HG03139 (cell line): ENCODE measurements around the gene NCAPD3.
"Not testable (repeated sequence)": the region's sequence is repeated elsewhere in the genome, so short reads cannot be mapped to it uniquely, and the experiment has no call there.

Experiments
- ATAC-seq: cut with Tn5 transposase; IDR thresholded peaks from one replicate; pipeline ENCODE4 v1.9.1; 2021; ENCODE audit not compliant: unreplicated experiment

NCAPD3 gene

GRCh38 chr11:134230339-134230738, 6.6 kb upstream of the NCAPD3 start:
- ATAC-seq = no peak

DNA sequence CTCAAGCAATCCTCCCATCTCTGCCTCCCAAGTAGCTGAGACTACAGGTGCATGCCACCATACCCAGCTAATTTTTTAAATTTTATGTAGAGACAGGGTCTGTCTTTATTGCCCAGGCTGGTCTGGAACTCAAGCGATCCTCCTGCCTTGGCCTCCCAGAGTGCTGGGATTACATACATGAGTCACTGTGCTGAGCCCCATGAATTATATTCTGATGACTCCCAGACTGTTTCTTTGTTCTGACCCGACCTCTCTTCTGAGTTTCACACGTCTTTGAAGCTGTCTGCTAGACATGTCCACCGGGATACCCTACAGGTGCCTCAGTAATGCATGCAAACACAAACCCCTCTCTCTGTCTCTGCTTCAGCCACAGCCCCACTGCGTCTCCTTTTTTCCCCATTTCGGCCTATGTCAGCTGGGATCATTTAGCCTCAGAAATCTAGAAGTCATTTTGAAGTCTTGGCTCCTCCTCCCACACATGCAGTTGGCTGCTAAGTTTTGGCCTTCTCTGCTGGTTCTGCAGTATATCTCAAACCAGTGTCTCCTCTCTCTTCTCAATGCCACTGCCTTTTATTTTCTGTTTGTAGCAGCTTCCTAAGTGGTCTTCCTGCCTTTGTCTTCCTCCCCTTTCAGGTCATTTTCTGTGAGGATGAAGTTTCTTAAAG, 5.5 kb upstream of the NCAPD3 start:
- no peak for ATAC-seq

DNA sequence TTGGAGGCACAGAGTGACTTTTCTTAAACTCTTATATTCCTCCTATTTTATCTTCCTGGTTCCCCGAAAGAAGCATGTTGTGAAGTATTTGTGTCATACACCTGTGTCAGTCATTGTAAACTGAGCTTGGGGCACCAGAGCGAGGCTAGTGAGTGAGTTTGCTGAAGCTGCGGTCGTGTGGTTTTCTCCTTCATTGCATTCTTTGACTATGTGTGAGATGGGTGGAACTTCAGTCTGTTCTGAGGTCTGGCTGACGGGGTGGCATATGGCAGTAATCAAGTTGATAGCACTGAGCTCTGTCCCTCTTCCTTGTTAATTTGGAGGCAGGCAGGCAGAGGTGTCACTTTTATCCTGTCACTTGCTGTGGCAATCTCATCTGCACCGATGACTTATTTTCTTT, 4.9 kb upstream of the NCAPD3 start:
- ATAC-seq = peak; percentile 54

DNA sequence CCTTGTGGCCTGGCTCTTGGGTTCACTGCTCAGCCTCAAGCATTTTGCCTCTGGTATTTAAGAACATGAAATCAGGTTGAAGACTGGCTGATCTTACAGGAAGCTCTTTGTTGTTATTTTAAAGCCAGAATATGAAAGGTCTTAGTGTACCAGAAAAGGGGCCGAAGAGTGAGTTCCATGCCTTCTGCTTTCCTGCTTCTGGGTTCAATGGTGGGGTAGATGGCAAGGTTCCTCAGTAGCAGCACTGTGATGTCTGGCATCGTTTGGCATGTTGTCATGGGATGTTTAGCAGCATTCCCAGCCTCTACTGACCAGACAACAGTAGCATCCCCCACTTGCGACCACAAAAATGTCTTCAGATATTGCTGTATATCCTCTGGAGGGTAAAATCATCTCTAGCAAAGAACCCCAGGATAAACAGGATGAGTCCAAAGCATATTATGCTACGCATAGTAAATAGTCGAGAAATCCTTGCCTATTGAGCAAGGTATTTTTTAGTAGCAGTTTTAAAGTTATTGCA, 3.1 kb upstream of the NCAPD3 start:
- no peak for ATAC-seq

DNA sequence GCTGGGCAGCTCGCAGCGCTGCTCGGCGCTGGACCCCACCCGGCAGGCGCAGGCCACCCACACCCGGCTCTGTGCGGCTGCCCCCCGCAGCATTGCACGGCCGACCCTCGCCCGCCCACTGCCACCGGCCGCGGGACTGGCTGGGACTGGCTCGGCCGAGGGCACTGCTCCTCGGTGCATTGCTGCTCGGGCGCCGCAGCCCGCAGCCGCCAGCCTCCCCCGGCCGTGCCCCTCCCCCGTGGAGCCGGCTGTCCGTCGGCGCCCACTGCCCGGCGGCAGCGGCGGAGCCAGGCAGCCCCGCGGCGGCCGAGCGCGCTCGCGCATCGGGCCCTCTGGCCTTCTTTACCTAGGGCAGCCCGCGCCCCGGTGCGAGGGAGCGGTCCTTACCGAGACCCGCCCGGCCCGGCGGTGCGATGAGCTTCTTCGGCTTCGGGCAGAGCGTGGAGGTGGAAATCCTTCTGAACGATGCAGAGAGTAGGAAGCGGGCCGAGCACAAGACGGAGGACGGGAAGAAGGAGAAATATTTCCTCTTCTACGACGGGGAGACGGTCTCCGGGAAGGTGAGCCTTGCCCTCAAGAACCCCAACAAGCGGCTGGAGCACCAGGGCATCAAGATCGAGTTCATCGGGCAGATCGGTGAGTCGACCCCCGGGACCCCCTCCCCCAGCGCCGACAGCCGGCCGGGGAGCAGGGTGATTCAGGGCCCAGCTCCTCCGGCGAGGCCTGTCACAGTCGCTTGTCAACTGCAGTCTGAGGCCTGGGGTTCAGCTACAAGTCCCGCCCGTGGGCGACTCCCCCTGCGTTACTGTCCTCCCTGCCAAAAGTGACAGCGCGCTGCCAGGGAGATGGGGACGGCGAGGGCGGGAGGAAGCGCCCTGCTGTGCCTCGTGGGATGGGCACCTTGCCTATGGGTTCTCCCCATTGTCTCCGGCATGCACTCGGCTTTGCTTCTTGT, 1.2 kb upstream of the NCAPD3 start:
- ATAC-seq = peak; percentile 18

GRCh38 chr11:134223121-134223520, 646 bp downstream of the NCAPD3 start:
- no peak for ATAC-seq

DNA sequence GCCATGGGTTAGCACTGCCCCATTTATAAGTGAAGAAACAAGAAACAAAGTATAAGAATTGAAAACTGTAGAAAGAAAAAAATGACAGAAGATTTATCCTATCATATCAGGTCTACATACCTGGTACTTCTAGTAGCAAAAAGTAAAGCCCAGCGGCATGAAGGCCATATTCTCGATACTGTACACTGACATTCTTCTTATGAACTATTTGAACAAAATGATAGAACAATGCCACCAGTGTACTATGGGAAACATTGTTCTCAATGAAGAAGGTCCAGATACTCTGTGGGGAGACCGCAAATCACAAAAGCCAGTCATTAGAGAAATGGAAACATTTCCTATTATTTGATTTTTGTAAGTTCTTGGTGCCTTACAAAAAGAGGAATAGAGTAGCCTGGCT, 7.0 kb downstream of the NCAPD3 start:
- ATAC-seq = no peak

DNA sequence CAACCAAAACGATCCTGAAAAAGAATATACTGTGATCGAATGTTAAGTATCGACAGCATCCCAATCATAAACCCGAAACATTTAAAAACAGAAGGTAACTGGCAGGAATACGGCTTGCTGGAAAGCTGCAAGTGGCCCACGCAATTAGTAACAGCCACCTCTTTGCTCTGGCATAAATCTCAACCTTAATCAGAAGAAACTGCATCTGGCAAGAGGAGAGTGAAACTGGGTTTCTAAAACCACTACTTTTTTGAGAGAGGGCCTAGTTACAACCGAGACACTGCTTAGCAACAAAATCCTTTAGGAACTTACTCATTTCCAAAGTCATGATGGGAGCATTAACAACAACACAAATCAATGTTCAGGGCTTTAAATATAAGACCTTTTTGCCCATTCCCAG, 7.9 kb downstream of the NCAPD3 start:
- ATAC-seq = no peak

- no peak for ATAC-seq
Observed at GRCh38 chr11:134207538-134208239, 16.1 kb downstream of the NCAPD3 start.

DNA sequence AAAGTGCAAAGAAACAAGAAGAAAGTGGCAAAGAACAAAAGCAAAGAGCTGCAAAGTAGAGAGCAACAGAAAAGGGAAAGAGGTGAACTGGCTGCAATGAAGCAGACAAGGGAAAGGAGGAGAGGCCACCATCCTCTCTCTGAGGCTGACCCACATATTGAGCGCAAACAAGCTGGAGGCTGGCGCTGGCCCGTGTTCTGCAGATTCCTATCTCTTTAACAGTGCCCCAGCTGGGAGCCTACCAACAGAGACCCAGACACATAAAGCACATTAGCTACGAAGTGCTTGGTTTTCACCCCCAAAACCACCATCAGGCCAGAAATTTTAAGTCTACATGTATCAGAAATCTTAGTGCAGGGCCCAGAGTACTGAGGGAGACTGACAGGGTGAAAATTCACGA, 17.6 kb downstream of the NCAPD3 start:
- no peak for ATAC-seq

DNA sequence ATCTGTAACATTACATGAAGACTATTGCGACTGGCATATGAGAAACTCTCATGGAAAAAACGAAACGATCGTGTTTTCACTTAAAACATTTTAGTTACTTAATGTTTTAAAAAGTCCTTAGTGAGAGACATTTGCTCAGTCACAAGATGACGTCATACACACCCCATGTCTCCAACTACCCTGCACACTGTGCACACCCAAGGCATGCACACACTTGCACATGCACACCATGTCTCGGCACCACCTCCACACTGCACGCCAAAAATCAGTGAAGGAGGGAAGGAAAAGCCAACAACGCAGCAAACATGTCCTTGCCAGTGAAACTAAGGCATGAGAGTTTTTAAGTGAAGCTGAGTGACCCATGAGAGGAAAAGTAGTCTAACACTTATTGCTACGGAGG, 18.0 kb downstream of the NCAPD3 start:
- no peak for ATAC-seq

GRCh38 chr11:134202661-134203060, 21.1 kb downstream of the NCAPD3 start:
- no peak for ATAC-seq

DNA sequence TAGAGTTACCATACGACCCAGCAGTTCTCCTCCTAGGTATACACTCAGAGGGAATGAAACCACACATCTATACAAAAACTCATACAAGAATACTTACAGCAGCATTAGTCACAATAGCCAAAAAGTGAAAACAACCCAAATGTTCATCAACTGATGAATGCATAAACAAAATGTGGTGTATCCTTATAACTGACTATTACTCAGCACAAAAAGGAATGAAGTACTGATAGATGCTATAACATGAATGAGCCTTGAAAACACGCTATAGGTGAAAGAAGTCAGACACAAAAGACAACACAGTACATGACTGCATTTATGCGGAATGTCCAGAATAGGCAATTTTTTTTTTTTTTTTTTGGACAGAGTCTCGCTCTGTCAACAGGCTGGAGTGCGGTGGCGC, 23.1 kb downstream of the NCAPD3 start:
- ATAC-seq = no peak

GRCh38 chr11:134199531-134199930, 24.2 kb downstream of the NCAPD3 start:
- no peak for ATAC-seq

DNA sequence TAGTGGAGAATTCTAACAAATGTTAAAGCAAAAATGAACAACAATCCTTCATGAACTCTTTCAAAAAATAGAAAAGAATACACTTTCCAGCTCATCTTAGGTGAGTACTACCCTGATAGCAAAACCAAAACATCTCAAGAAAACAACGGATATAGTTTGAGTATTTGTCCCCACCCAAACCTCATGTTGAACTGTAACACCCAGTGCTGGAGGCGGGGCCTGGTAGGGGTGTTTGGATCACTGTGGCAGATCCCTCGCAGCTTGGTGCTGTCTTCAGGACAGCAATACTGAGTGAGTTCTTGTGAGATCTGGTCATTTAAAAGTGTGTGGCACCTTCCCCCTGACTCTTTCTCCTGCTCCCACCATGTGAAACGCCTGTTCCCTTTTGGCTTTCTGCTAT, 27.0 kb downstream of the NCAPD3 start:
- ATAC-seq = no peak

GRCh38 chr11:134188092-134188491, 35.7 kb downstream of the NCAPD3 start:
- ATAC-seq = not testable (repeated sequence)

DNA sequence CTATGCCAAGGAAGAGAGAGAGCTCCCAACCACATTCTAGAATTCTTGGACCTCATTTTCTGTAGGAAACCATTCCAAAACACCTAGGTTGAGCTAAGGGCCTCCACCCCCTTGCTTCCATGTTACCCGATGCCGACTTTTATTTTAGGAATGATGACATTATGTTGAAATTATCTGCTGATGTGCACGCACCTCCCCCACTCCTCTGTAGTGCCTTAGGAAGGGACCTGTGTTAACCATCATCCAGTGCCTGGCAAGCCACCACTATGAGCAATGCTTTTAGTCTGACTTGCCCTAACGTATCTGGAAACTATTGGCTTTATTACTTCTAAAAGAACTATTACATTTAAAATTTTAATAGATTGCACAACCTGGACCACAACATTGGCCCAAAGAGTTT, 42.1 kb downstream of the NCAPD3 start:
- no peak for ATAC-seq

GRCh38 chr11:134178032-134178674, 45.6 kb downstream of the NCAPD3 start:
- no peak for ATAC-seq

DNA sequence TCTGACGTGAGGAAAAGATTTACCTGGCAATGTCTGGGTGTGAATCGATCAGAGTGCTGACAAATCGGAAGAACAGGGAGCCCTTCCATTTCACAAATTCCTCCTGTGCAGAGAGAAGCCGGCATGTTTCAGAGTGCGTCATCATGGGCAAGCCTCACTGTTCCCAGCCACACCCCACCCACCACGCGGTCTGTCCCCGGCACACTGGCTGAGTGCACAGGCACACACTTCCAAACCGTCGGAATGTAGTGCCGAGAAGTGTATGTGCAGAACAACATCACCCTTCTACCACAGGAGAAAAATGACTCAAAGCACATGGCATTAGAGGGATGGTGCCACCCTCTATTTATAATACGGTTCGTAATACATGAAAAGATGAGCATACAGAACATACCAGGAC, 47.5 kb downstream of the NCAPD3 start:
- no peak for ATAC-seq

GRCh38 chr11:134173296-134173695, 50.5 kb downstream of the NCAPD3 start:
- no peak for ATAC-seq

GRCh38 chr11:134171951-134172350, 51.8 kb downstream of the NCAPD3 start:
- no peak for ATAC-seq
